ENCODE results near the gene ANGEL2.
"Not testable (repeated sequence)": the region's sequence is repeated elsewhere in the genome, so short reads cannot be mapped to it uniquely, and the experiment has no call there.

Gene ANGEL2

DNA sequence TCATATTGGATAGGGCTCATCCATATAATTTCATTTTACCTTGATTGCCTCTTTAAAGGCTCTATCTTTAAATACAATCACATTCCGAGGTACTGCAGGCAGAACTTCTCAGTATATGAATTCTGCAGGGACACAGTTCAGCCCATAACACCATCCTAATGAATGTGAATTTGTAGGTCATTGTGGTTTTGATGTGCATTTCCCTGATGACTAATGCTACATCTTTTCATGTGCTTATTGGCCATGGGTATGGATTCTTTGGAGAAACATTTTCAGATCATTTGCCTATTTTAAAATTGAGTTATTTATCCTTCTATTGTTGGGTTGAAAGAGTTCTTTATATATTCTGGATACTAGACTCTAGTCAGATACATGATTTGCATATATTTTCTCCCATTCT lies 25.8 kb upstream of the ANGEL2 start:
- Mint-ChIP-seq H3K9me3 (no peaks in the 10 kb centered on the region), H3K4me1 (no peaks in the 10 kb centered on the region), H3K27ac (no peak overlapping the region), H3K27me3 (peaks cover 12% of the 10 kb centered on the region), H3K36me3 (no peaks in the 10 kb centered on the region), H3K4me3 (no peak overlapping the region)
- no peak for ATAC-seq

DNA sequence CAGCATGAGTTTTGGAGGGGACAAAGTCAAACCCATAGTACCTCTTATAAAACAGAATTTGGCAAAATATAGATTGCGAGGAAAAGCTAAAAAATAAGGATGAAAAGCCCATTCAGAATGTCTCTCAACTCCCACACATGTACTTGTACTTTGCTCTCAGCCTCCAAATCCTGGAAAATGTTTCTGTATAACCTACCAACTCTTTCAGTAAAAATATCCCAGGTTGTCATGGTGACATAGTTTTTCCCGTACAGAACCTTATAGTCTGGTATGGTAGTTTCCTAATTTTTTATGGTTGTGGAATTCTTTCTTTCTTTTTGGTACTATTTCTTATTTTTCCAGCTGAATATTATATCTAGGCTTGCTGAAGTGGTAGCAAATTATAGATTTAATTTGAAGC lies 19.9 kb upstream of the ANGEL2 start:
- no peaks in the 10 kb centered on the region for H3K36me3 Mint-ChIP-seq
- no peaks in the 10 kb centered on the region for H3K4me1 Mint-ChIP-seq
- H3K27me3 Mint-ChIP-seq: peaks cover 58% of the 10 kb centered on the region
- no peaks in the 10 kb centered on the region for H3K9me3 Mint-ChIP-seq
- H3K27ac Mint-ChIP-seq: no peak overlapping the region
- no peak for ATAC-seq
- no peak overlapping the region for H3K4me3 Mint-ChIP-seq

DNA sequence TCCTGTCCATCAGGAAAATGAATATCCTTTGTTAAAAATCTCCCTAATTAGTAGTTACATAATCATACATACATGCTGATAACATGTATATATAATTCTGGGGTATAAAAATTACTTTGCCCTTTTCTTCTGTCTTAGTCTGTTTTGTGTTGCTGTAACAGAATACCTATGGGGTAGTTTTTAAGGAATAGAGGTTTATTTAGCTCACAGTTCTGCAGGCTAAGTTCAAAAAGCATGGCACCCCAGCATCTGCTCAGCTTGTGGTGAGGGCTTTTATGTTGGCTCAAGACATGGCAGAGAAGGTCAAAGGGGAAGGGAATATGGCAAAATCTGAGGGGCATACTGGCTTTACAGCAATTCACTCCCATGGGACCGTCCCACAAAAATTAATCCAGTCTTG lies 19.0 kb upstream of the ANGEL2 start:
- Mint-ChIP-seq H3K4me3 (no peak overlapping the region), H3K4me1 (no peaks in the 10 kb centered on the region), H3K27me3 (peaks cover 67% of the 10 kb centered on the region), H3K9me3 (no peaks in the 10 kb centered on the region), H3K27ac (no peak overlapping the region), H3K36me3 (no peaks in the 10 kb centered on the region)
- no peak for ATAC-seq

DNA sequence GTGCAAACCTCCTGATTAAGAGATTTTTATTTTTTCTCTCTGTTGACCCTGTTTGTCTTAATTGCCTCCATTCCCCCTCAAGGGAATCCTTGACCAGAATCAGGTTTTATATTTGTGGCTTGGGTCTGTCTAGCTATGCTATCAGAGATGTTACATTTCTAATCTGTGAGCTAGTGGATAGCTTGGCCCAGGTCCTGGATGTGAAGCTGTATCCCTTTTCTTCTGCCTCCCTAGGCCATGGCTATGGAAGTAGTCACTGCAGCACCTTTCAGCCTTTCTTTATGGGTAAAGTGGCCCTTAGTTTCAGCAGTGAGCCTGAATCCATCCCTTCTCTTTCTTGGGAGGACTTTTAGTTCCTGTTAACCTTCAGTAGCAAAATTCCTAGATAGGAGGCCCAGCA lies 17.0 kb upstream of the ANGEL2 start:
- peaks cover 66% of the 10 kb centered on the region for H3K27me3 Mint-ChIP-seq
- H3K9me3 Mint-ChIP-seq: no peaks in the 10 kb centered on the region
- H3K27ac Mint-ChIP-seq: no peak overlapping the region
- no peak overlapping the region for H3K4me3 Mint-ChIP-seq
- no peaks in the 10 kb centered on the region for H3K36me3 Mint-ChIP-seq
- H3K4me1 Mint-ChIP-seq: no peaks in the 10 kb centered on the region
- no peak for ATAC-seq

GRCh38 chr1:213027024-213027423 lies 11.4 kb upstream of the ANGEL2 start:
- peaks cover 61% of the 10 kb centered on the region for H3K27me3 Mint-ChIP-seq
- H3K27ac Mint-ChIP-seq, H3K36me3 Mint-ChIP-seq, H3K4me3 Mint-ChIP-seq, ATAC-seq, H3K4me1 Mint-ChIP-seq, H3K9me3 Mint-ChIP-seq: not testable (repeated sequence)

DNA sequence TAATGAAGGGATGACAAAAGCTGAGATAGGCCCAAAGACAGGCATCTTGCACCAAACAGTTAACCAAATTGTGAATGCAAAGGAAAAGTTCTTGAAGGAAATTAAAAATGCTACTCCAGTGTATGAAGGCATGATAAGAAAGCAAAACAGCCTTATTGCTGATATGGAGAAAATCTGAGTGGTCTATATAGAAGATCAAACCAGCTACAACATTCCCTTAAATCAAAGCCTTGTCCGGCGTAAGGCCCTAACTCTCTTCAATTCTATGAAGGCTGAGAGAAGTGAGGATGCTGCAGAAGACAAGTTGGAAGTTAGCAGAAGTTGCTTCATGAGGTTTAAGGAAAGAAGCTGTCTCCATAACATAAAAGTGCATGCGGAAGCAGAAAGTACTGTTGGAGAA lies 4.3 kb upstream of the ANGEL2 start:
- ATAC-seq: no peak
- Mint-ChIP-seq H3K4me3 (no peak overlapping the region), H3K27me3 (peaks cover 17% of the 10 kb centered on the region), H3K27ac (no peak overlapping the region), H3K4me1 (no peaks in the 10 kb centered on the region), H3K9me3 (peaks cover under 1% of the 10 kb centered on the region), H3K36me3 (no peaks in the 10 kb centered on the region)

DNA sequence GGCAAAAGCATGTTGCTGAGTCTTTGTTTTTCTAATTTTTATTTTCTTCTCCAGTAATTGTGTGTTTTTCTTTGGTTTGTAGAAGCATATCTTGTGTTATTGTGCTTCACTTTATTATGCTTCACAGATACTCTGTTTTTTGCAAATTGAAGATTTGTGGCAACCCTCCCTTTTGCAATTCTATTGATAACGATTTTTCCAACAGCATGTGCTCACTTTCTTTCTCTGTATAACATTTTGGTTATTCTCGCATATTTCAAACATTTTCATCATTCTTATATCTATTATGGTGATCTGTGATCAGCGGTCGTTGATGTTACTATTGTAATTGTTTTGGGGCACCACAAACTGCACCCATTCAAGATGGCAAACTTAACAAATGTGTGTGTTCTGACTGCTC lies 3.8 kb upstream of the ANGEL2 start:
- Mint-ChIP-seq H3K27ac (no peak overlapping the region), H3K36me3 (no peaks in the 10 kb centered on the region), H3K4me1 (no peaks in the 10 kb centered on the region), H3K9me3 (no peaks in the 10 kb centered on the region), H3K4me3 (no peak overlapping the region), H3K27me3 (peaks cover 17% of the 10 kb centered on the region)
- ATAC-seq: no peak

DNA sequence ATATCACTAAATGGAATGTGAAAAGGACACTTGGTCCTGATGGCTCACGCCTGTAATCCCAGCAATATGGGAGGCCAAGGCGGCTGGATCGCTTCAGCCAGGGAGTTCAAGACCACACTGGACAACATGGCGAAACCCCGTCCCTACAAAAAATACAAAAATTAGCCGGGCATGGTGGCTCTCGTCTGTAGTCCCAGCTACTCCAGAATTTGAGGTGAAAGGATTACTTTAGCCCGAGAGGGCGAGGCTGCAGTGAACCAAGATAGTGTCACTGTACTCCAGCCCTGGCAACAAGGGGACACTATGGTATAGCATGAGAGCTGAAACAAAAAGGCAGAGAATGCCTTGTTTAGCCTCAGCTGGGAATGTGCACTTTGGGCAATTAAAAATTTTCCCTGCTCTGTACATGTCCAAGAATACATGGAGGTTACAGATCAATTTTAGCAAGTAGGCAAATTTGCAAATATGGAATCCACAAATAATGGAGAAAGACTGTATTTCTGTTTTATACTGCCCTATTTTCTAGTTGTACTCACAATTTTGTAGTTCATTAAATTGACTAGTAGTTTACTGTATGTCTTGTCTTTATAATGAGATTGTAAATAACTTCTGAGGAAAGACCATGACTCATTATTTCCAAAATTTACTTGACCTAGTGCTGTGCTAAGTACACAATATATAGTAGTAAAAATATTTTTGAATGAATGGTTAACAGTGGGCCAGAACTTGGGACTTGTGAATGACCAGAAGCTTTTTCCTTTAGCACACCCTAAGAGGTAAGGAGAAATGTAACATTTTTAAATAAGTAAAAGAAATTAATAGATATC lies 2.0 kb upstream of the ANGEL2 start:
- Mint-ChIP-seq H3K4me1 (peaks cover 12% of the 10 kb centered on the region), H3K9me3 (no peaks in the 10 kb centered on the region), H3K27ac (no peak overlapping the region), H3K4me3 (no peak overlapping the region), H3K27me3 (peaks cover 5% of the 10 kb centered on the region), H3K36me3 (no peaks in the 10 kb centered on the region)
- no peak for ATAC-seq

DNA sequence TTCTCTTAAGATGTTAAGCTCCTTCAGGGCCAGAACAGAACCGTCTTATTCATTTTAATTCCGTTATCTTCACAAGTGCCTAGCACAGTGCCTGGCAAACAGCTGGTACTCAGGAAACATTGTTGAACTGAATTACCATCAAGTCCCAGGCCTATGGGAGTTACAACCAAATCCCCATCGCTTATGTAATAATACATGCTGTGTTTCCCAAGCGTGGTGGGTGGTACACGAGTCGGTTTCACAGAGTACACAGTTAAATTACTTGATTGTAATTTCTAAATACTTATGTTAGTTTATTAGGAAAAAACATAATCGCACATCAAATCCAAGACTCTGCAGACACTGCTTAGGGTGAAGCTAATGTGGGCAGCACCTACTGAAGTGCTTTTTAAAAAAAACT lies 1.0 kb downstream of the ANGEL2 start:
- no peaks in the 10 kb centered on the region for H3K27me3 Mint-ChIP-seq
- no peaks in the 10 kb centered on the region for H3K9me3 Mint-ChIP-seq
- H3K36me3 Mint-ChIP-seq: peaks cover 10% of the 10 kb centered on the region
- no peak for ATAC-seq
- peak overlapping the region; percentile 94 for H3K27ac Mint-ChIP-seq
- H3K4me1 Mint-ChIP-seq: peaks cover 29% of the 10 kb centered on the region
- H3K4me3 Mint-ChIP-seq: peak overlapping the region; percentile 99

DNA sequence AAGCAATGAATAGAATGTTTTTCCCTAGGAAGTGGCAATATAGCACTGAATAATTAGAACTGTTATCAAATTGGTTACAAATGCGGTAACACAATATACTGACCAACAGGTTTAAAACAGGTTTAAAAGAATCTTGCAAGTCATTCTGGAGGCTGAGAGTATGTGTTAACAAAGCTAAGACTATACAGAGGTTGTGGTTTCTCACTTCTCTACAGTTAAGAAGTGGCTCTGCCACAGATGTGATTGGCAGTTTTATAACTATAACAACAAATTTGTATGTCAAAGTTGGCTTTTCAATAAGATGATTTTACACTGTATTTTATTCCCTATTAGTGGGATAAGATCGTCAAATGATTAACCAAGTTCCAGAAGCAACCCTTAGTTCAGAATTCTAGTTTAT lies 7.1 kb downstream of the ANGEL2 start:
- H3K27me3 Mint-ChIP-seq: no peaks in the 10 kb centered on the region
- peaks cover 25% of the 10 kb centered on the region for H3K36me3 Mint-ChIP-seq
- peak; percentile 66 for ATAC-seq
- peaks cover 33% of the 10 kb centered on the region for H3K4me1 Mint-ChIP-seq
- no peak overlapping the region for H3K4me3 Mint-ChIP-seq
- no peaks in the 10 kb centered on the region for H3K9me3 Mint-ChIP-seq
- peak overlapping the region; percentile 24 for H3K27ac Mint-ChIP-seq

DNA sequence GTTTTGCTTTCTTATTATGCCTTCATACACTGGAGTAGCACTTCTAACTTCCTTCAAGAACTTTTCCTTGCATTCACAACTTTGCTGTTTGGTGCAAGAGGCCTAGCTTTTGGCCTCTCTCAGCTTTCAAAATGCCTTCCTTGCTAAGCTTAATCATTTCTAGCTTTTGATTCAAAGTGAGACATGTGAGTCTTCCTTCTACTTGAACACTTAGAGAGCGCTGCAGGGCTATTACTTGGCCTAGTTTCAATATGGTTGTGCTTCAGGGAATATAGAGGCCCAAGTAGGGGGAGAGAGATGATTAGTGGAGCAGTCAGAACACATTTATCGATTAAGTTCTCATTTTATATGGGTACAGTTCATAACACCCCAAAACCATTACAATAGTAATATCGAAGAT lies 12.4 kb downstream of the ANGEL2 start:
- Mint-ChIP-seq H3K9me3 (no peaks in the 10 kb centered on the region), H3K4me3 (no peak overlapping the region), H3K4me1 (no peaks in the 10 kb centered on the region), H3K27me3 (no peaks in the 10 kb centered on the region), H3K27ac (no peak overlapping the region), H3K36me3 (peaks cover 24% of the 10 kb centered on the region)
- no peak for ATAC-seq

DNA sequence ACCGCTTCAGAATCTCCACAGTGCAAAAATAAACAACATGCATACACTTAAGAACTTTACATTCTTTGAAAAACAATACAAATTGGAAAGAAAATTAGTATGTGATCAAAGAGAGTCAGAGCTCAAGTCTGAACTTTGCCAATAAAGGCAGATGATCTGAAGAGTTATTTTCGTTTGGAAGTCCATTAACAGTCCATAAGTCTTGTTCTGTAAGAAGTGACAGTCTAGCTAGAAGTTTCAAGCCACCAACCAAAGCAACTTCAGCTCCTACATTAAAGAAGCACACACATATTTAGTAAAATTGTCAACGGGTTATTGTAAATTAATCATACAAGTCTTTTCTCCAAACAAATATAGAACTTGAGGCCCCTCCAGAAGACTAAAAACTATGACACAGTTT lies 20.7 kb downstream of the ANGEL2 start:
- Mint-ChIP-seq H3K27me3 (no peaks in the 10 kb centered on the region), H3K27ac (no peak overlapping the region)

DNA sequence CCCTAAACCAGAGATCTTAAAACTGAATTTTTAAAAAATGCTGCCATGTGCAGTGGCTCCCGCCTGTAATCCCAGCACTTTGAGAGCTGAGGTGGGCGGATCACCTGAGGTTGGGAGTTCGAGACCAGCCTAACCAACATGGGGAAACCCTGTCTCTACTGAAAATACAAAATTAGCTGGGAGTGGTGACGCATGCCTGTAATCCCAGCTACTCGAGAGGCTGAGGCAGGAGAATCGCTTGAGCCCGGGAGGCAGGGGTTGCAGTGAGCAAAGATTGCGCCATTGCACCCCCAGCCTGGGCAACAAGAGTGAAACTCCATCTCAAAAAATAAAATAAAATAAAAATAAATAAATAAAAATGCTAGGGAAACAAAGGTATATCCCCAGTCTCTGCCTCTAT lies 21.7 kb downstream of the ANGEL2 start:
- not testable (repeated sequence) for H3K4me1 Mint-ChIP-seq, ATAC-seq, H3K27me3 Mint-ChIP-seq, H3K27ac Mint-ChIP-seq, H3K4me3 Mint-ChIP-seq, H3K9me3 Mint-ChIP-seq
- peaks cover 22% of the 10 kb centered on the region for H3K36me3 Mint-ChIP-seq

More for the DNA sequence above, 20.7 kb downstream of the ANGEL2 start:
- Mint-ChIP-seq H3K4me3 (no peak overlapping the region), H3K36me3 (peaks cover 28% of the 10 kb centered on the region), H3K9me3 (no peaks in the 10 kb centered on the region), H3K4me1 (peaks cover 7% of the 10 kb centered on the region)
- ATAC-seq: no peak

DNA sequence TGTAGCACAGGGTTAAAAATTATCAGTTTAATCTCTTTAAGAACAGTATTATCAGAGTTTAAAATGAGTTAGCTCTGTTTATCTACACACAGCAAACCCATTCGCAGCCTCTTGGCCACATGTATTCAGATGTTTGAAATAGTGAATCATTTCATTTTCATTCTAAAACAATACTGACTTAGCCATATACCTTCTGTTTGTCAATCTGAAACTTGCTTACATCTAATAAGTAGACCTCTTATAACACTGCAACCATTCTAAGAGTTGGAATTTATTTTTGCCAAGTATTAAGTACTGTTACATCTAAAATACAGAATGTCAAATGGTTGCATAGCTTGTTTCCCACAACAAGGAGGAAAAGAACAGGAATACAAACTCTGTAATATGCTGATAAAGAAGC lies 25.4 kb downstream of the ANGEL2 start:
- H3K4me3 Mint-ChIP-seq: no peak overlapping the region
- ATAC-seq: no peak
- H3K27ac Mint-ChIP-seq: no peak overlapping the region
- H3K9me3 Mint-ChIP-seq: no peaks in the 10 kb centered on the region
- peaks cover under 1% of the 10 kb centered on the region for H3K4me1 Mint-ChIP-seq
- H3K36me3 Mint-ChIP-seq: peaks cover 7% of the 10 kb centered on the region
- H3K27me3 Mint-ChIP-seq: no peaks in the 10 kb centered on the region

- Mint-ChIP-seq H3K27ac (no peak overlapping the region), H3K4me1 (no peaks in the 10 kb centered on the region), H3K36me3 (peaks cover 7% of the 10 kb centered on the region), H3K4me3 (no peak overlapping the region), H3K9me3 (no peaks in the 10 kb centered on the region), H3K27me3 (no peaks in the 10 kb centered on the region)
- ATAC-seq: no peak
Measured at GRCh38 chr1:212987702-212988322, 27.9 kb downstream of the ANGEL2 start.

GRCh38 chr1:212986551-212986950 lies 29.1 kb downstream of the ANGEL2 start:
- H3K4me1 Mint-ChIP-seq: peaks cover 5% of the 10 kb centered on the region
- H3K27me3 Mint-ChIP-seq: no peaks in the 10 kb centered on the region
- no peak for ATAC-seq
- H3K9me3 Mint-ChIP-seq: no peaks in the 10 kb centered on the region
- H3K36me3 Mint-ChIP-seq: no peaks in the 10 kb centered on the region
- no peak overlapping the region for H3K4me3 Mint-ChIP-seq
- no peak overlapping the region for H3K27ac Mint-ChIP-seq
